ENCODE measurements around the gene TMEM108. TPM values are rescaled to one million over a fixed set of nuclear protein-coding genes. Genes with fewer than 3 reads are reported as not detected.

The TMEM108 gene
- total RNA-seq, 6 experiments from 2014 or later: not detected

DNA sequence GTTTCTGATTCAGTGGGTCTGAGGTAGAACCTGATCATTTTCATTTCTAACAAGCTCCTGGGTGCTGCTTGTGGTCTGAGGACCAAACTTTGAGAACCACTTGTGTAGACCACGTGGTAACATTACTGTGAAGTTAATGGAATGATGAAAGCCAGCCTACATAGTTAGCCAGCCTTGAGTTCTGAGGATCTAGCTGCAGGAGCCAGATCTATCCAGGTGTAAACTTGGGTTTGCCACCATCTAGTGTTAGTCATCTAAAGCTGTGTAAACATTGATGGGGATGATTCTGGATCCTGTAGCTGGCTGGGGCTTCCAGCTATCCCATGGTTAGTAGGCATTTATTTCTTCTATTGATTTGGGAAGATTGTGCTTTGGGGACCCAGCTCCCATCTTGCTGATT lies 170.0 kb downstream of the TMEM108 start:
- H3K27me3 Mint-ChIP-seq (ENCODE audit: insufficient read depth): peaks cover 5% of the 10 kb centered on the region
- H3K27ac Mint-ChIP-seq: no peak overlapping the region

DNA sequence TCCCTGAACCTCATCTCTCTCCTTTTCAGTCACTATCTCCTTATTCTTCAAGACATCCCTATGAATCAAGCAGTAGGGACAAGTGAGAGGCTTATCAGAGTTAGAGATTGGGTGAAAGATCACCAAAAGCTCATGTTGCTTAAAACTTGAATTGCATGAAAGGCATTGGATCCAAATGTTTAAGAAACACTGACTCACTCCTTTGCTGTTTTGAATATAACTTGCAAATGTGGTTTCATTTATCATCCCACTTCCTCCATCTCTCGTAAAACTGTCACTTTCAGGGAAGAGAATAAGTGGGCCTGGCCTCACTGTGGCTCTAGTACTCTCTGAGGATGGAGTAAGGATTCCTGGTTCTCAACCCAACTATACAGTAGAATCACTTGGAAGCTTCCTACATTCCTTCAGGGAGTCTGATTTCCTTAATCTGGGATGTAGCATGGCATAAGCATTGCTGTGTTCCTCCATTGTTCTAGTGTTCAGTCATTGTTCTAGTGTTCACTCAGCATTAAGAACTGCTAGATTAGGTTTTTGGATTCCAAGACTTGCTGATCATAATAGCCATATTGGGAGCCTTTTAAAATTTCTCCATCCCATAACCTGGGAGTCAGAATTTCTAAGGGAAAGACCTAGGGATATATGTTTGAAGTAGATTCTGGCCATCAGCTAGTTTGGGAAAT lies 171.8 kb downstream of the TMEM108 start:
- H3K4me1 Mint-ChIP-seq (ENCODE audit: low read depth): peaks cover 6% of the 10 kb centered on the region; the same call in 1 of the 2 replicates
- H3K36me3 Mint-ChIP-seq (ENCODE audit: low read depth): no peaks in the 10 kb centered on the region
- H3K4me3 Mint-ChIP-seq: no peak overlapping the region
- no peak overlapping the region for H3K27ac Mint-ChIP-seq
- peak; percentile 44 for DNase-seq
- peaks cover 6% of the 10 kb centered on the region for H3K9me3 Mint-ChIP-seq
- peaks cover 5% of the 10 kb centered on the region for H3K27me3 Mint-ChIP-seq (ENCODE audit: insufficient read depth)
- TF ChIP-seq, protein P1, sequence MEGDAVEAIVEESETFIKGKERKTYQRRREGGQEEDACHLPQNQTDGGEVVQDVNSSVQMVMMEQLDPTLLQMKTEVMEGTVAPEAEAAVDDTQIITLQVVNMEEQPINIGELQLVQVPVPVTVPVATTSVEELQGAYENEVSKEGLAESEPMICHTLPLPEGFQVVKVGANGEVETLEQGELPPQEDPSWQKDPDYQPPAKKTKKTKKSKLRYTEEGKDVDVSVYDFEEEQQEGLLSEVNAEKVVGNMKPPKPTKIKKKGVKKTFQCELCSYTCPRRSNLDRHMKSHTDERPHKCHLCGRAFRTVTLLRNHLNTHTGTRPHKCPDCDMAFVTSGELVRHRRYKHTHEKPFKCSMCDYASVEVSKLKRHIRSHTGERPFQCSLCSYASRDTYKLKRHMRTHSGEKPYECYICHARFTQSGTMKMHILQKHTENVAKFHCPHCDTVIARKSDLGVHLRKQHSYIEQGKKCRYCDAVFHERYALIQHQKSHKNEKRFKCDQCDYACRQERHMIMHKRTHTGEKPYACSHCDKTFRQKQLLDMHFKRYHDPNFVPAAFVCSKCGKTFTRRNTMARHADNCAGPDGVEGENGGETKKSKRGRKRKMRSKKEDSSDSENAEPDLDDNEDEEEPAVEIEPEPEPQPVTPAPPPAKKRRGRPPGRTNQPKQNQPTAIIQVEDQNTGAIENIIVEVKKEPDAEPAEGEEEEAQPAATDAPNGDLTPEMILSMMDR (IDR thresholded peaks at IDR 0.05): no peak

More for the DNA sequence above, 170.0 kb downstream of the TMEM108 start:
- Mint-ChIP-seq H3K36me3 (ENCODE audit: low read depth) (no peaks in the 10 kb centered on the region), H3K9me3 (peaks cover 23% of the 10 kb centered on the region), H3K4me3 (no peak overlapping the region), H3K4me1 (ENCODE audit: low read depth) (peaks cover 6% of the 10 kb centered on the region; the same call in 1 of the 2 replicates)
- TF ChIP-seq, protein P1 (IDR thresholded peaks at IDR 0.05): no peak
- DNase-seq: no peak

DNA sequence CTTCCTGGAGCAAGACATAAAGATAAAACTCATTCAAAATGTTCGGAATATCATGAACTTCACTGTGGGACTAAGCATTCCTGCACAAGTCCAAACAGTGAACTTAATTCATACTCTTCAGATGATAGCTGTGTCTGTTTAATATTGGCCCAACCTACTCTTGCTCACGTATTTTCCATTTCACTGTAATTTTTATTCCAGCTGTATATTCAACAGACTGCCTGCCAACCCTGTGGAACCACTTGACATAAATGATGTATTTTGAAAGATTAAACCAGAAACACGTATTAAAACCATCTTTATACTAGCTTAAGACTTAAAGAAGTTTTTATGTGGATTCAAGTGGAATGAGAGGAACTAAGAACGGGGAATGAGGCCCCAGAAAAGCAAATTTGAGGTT lies 172.5 kb downstream of the TMEM108 start:
- Mint-ChIP-seq H3K4me1 (ENCODE audit: low read depth) (peaks cover 6% of the 10 kb centered on the region; the same call in 1 of the 2 replicates), H3K27ac (no peak overlapping the region), H3K36me3 (ENCODE audit: low read depth) (no peaks in the 10 kb centered on the region), H3K9me3 (peaks cover 4% of the 10 kb centered on the region), H3K4me3 (no peak overlapping the region), H3K27me3 (ENCODE audit: insufficient read depth) (peaks cover 5% of the 10 kb centered on the region)
- TF ChIP-seq, protein P1 (IDR thresholded peaks at IDR 0.05): no peak
- no peak for DNase-seq

DNA sequence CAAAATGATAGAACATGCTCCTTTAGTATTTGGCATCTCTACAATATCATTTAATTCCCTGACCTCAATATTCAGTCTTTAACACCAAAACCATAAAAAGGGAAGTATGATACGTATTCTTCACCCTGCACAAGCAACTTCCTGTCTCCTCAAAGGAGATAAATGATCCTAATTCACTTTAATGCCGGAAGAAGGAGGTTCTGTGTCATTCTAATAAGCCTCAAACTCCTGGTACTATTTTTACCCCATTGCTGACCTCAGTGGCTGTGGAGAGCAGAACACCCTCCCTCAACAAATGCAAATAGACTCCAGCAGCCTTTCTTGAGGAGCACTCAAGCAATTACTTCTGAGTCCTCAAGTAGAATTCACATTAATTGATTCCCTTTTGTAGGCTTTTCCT lies 173.3 kb downstream of the TMEM108 start:
- H3K27ac Mint-ChIP-seq: no peak overlapping the region
- DNase-seq: no peak
- H3K9me3 Mint-ChIP-seq: peaks cover 5% of the 10 kb centered on the region; the same call in 1 of the 2 replicates

DNA sequence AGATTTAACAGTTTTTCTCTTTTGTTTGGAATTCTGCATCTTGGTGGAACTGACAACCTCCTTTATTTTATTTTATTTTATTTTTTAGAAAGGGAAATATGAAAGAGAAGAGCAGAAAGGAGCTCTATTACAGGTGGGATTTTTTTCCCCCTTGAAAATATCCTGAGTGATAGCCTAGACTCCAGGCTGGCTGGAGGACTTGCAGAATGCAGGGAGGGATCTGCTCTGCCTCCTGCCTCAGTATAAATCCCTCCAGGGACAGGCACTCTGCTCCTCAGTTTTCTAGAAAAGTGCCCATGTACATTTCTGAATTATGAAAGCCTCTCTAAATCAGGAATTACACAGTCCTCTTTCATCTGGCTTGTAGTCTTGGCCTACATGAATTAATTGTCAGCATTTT lies 173.7 kb downstream of the TMEM108 start:
- Mint-ChIP-seq H3K4me1 (ENCODE audit: low read depth) (peaks cover 6% of the 10 kb centered on the region; the same call in 1 of the 2 replicates), H3K27ac (no peak overlapping the region), H3K36me3 (ENCODE audit: low read depth) (no peaks in the 10 kb centered on the region), H3K27me3 (ENCODE audit: insufficient read depth) (peaks cover 1% of the 10 kb centered on the region; the same call in 1 of the 2 replicates), H3K9me3 (peaks cover 8% of the 10 kb centered on the region; the same call in 1 of the 2 replicates), H3K4me3 (no peak overlapping the region)
- TF ChIP-seq, protein P1 (IDR thresholded peaks at IDR 0.05): no peak
- no peak for DNase-seq

More for the DNA sequence above, 173.3 kb downstream of the TMEM108 start:
- Mint-ChIP-seq H3K36me3 (ENCODE audit: low read depth) (no peaks in the 10 kb centered on the region), H3K4me3 (no peak overlapping the region), H3K4me1 (ENCODE audit: low read depth) (peaks cover 6% of the 10 kb centered on the region; the same call in 1 of the 2 replicates), H3K27me3 (ENCODE audit: insufficient read depth) (peaks cover 3% of the 10 kb centered on the region)
- TF ChIP-seq, protein P1 (IDR thresholded peaks at IDR 0.05): no peak

All from HFFc6 (cell line).